ENCODE measurements around the gene SLF2. TPM values are rescaled to one million over a fixed set of nuclear protein-coding genes. Genes with fewer than 3 reads are reported as not detected.

SLF2 gene
- total and polyA plus RNA-seq, 2 of the 8 experiments (the other 6 are each of a cell fraction or from before 2014, with no cell fraction given): 5.5 to 20.9 TPM

GRCh38 chr10:100981178-100981772 lies 68.5 kb downstream of the SLF2 start:
- Histone ChIP-seq H2BK20ac (ENCODE audit: low read length) (no peak overlapping the region), H3K36me3 (ENCODE audit: control insufficient read depth in 2 of 4, insufficient read depth in 4 of 4, low read length in 3 of 4) (peaks cover 0 to 22% (median 5%) of the 10 kb centered on the region in 4 experiments; a peak in 4 of 8 replicates), H3K27me3 (replicated peaks in 1 of 4; ENCODE audit: control insufficient read depth in 3 of 4, extremely low read depth in 1 of 4, insufficient read depth in 3 of 4, low read length in 3 of 4) (no peaks in the 10 kb centered on the region), H2BK15ac (ENCODE audit: low read length) (no peak overlapping the region), H2AK5ac (ENCODE audit: low read depth, low read length) (no peak overlapping the region), H3K4me1 (replicated peaks in 1 of 4; ENCODE audit: control insufficient read depth in 3 of 4, insufficient read depth in 4 of 4, low read length in 3 of 4) (peaks cover 0 to under 1% (median 0%) of the 10 kb centered on the region in 4 experiments; a peak in 2 of 7 replicates), H3K23ac (ENCODE audit: insufficient read length) (no peak overlapping the region), H2BK12ac (ENCODE audit: low read depth, low read length) (no peak overlapping the region), H3K79me2 (ENCODE audit: control insufficient read depth in 1 of 2, insufficient read depth in 2 of 2, low read length in 2 of 2) (peaks cover 0 to 4% of the 10 kb centered on the region in 2 experiments; a peak in 1 of 4 replicates), H4K20me1 (replicated peaks in 1 of 2; ENCODE audit: control insufficient read depth in 1 of 2, insufficient read depth in 2 of 2, low read length in 2 of 2) (peaks cover 0 to 12% of the 10 kb centered on the region in 2 experiments), H3K56ac (replicated peaks; ENCODE audit: insufficient read length, low read depth, low read length) (no peak overlapping the region), H3K18ac (ENCODE audit: extremely low read depth, low read length) (no peak overlapping the region), H2BK5ac (ENCODE audit: low read depth, low read length) (no peak overlapping the region), H3K27ac (ENCODE audit: low read depth, low read length) (no peak overlapping the region), H3K79me1 (ENCODE audit: low read depth, low read length) (0 out of 2 replicates have a peak, but pooled peaks cover 2% of the 10 kb centered on the region), H2BK120ac (replicated peaks; ENCODE audit: low read depth, low read length) (no peak overlapping the region), H3K4me3 (ENCODE audit: extremely low read depth in 1 of 4, insufficient read depth in 2 of 4, low read depth in 3 of 4, low read length in 4 of 4) (no peak overlapping the region), H3K4me2 (ENCODE audit: insufficient read depth in 1 of 2, low read depth in 2 of 2, low read length in 2 of 2) (no peak overlapping the region), H4K91ac (replicated peaks; ENCODE audit: insufficient read length, low read length) (no peak overlapping the region), H3K9me3 (ENCODE audit: insufficient read depth in 2 of 2, low read depth in 1 of 2, low read length in 1 of 2) (no peaks in the 10 kb centered on the region), H4K8ac (ENCODE audit: extremely low read depth, insufficient read depth, low read length) (no peak overlapping the region), H3K4ac (replicated peaks; ENCODE audit: insufficient read length, low read depth, low read length) (no peak overlapping the region), H2AFZ (ENCODE audit: low read length) (no peak overlapping the region), H3K9ac (replicated peaks in 1 of 4; ENCODE audit: extremely low read depth in 1 of 4, low read depth in 3 of 4, low read length in 3 of 4) (no peak overlapping the region), H3K14ac (ENCODE audit: insufficient read length) (no peak overlapping the region), H4K5ac (ENCODE audit: insufficient read length, low read depth, low read length) (no peak overlapping the region), H3K23me2 (ENCODE audit: low read depth, low read length) (no peaks in the 10 kb centered on the region)
- 86% methylated on average over 5 of the region's 5 CpGs; no CpG with 5 or more reads in 1 of the 2 experiments for WGBS, 2 experiments (ENCODE audit: extremely low coverage in 1 of 2, insufficient coverage in 1 of 2, insufficient read length in 1 of 2, insufficient replicate concordance in 2 of 2, low coverage in 1 of 2, low lambda C conversion rate in 2 of 2, missing lambda C conversion rate in 1 of 2)
- CTCF ChIA-PET (ENCODE audit: partially characterized antibody): interaction anchor here (0.8 to 3.2 kb wide), 9 partner anchors 9 to 38 kb away, joined by 3 to 15 read pairs (median 5); no protein-coding TSS in a partner anchor
- FAIRE-seq (no peak), DNase-seq (ENCODE audit: low read depth in 1 of 2, low spot score in 2 of 2) (no peak)
- POLR2A ChIA-PET (ENCODE audit: partially characterized antibody): interaction anchor here (1.9 kb wide), 1 partner anchor 13 kb away, joined by 6 read pairs; no protein-coding TSS in a partner anchor
- no peak for TF ChIP-seq TEAD4 (IDR thresholded peaks at IDR 0.05; ENCODE audit: low read depth, low read length)
- no peak for TF ChIP-seq KDM1A (IDR thresholded peaks at IDR 0.05; ENCODE audit: borderline replicate concordance, low read length)
- TF ChIP-seq BACH1 (IDR thresholded peaks at IDR 0.05; ENCODE audit: low read length): no peak
- TF ChIP-seq MAFK (IDR thresholded peaks at IDR 0.05; ENCODE audit: low read depth, low read length): no peak
- TF ChIP-seq SAP30 (IDR thresholded peaks at IDR 0.05; ENCODE audit: insufficient read depth, insufficient replicate concordance, low read length): no peak
- no peak for TF ChIP-seq SUZ12 (IDR thresholded peaks at IDR 0.05; ENCODE audit: low read length)
- TF ChIP-seq EP300 (IDR thresholded peaks at IDR 0.05; ENCODE audit: borderline replicate concordance in 1 of 2, low read depth in 2 of 2, low read length in 2 of 2): no peak
- no peak for TF ChIP-seq RXRA (IDR thresholded peaks at IDR 0.05; ENCODE audit: insufficient read depth, low read depth, low read length)
- no peak for TF ChIP-seq CTCF (IDR thresholded peaks at IDR 0.05; ENCODE audit: control extremely low read depth in 1 of 3, insufficient read depth in 1 of 3, low read depth in 1 of 3, low read length in 3 of 3)
